Effector CD8-positive, alpha-beta T cell (primary cell): Measurements from ENCODE around the gene BRPF1.
A peak's percentile ranks its signal among the peaks of the same experiment; 100 is the strongest.

Experiments
- DNase-seq: peaks from one replicate; lab custom pipeline; 2025; lab: John Stamatoyannopoulos, UW

Gene BRPF1

DNA sequence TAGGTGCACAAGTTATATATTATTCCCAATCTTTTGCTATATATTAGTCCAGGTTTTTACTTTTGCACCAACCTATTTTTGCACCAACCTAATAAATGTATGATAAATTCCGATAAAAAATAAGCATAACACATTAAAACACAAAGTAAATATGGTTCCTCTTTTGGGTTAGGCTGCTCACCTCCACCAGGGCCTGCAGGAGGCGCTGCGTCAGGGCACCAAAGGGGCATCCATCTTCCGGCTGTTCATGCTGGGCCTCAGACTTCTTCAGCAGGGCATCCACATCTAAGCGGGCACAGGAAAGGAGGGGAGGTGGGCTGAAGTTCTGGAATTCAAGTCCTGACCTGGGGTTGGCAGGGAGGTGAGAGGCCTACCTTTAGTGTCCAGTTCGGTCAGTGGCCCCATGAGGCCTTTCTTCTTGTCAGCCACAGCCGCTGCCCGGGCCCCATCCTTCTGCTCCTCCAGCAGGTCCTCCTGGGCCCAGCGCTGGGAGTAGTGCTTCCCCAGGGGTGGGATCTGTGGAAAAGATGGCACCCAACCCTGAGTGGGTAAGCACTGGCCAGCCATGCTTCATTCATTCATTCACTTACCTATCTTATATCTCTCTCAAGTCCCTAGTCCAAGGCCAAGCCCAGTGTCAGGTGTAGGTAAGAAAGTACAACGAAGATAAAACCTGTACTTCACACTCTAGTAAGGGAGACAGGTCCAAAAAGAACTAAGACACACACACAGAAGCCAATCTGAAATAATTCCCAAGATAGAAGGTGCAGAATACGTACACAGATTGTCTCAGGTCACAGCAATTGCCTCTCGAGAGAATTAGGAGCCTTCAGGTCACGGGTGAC, 55.5 kb downstream of the BRPF1 start:
- no peak for DNase-seq

GRCh38 chr3:9787714-9788113, 56.2 kb downstream of the BRPF1 start:
- no peak for DNase-seq

DNA sequence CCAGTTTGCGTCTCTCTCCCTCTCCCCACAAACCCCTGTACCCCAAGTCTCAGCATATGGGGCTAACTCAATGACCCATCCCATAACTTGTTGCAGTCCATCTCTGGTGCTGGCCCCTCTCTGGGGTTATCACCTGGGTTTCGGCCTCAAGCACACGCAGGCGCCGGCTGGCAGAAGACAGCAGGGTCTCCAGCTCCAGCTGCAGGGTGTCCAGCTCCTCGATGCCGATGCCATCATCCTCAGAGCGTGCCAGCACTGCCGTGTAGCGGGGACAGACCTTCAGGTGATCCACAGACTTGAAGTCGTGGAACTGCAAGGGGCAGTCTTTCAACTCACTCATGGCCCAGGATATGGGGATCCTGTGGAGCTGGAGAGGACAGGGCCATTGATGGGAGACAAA, 59.6 kb downstream of the BRPF1 start:
- no peak for DNase-seq

DNA sequence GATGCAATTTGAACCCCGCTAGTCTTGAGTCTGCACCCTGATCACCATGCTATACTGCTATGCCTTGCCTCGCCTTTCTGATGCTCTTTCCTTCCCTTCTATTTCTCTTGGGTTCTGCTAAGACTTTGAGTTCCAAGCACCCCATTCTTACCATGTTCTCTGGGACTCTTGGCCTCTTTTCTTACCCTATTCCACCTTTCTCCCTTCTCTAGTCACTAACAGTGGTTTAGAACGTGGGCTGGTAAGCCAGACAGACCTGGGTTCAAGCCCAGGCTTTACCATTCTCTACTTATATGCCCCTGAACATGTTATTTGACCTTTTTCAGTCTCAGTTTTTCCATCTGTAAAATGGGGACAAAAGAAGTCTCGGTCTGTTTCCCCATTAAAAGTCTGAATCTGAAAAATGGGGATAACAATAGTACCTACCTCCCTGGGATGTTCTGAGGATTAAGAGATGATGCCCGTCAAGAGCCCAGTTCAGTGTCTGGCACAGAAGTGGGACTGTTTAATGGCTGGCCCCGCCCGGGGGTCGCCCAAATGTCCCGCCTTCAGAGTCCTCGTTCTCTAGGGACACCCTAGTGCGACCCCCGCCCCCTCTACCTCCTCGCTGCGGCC, 60.4 kb downstream of the BRPF1 start:
- DNase-seq, result no peak

- DNase-seq, result peak; percentile 88
Observed at GRCh38 chr3:9792405-9793160, 61.0 kb downstream of the BRPF1 start, which contains the start of the genes ARPC4 and TADA3. ARPC4 (plus strand) TSS chr3:9793082; CDS start chr3:9793122, 40 bp downstream. TADA3 (minus strand) TSS chr3:9792473; CDS start chr3:9791466, 1,007 bp downstream.

DNA sequence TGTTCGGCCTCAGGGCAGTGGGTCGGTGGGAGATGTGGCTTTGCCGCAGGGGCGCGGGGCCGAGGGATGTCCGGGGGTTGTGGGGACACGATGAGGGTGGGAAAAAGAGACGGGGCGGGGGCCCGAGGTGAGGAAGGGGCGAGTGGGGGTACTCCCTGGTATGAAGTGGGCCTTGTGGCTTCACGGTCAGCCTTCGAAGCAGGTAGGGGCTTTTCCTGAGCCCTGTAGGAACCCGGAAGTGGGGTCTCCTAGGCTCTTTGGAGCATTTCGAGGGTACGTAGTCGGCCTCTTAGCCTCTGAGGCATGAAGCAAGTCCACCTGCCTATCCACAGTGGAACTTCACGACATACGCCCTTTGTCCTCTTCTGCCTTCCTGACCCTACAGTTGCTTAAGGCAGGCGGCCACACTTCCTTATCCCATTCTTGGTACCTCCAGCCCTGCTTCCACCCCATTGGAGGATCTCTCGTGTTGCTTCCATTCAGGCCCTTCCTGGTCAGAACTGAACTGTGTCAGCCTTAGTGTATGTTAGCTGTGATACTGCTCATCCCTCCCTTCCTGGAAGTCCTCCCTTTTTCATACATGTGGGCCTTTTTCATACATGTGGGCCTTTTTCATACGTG, 61.7 kb downstream of the BRPF1 start:
- no peak for DNase-seq

GRCh38 chr3:9794400-9794799, 62.9 kb downstream of the BRPF1 start:
- DNase-seq, result no peak

GRCh38 chr3:9795207-9795606, 63.7 kb downstream of the BRPF1 start:
- no peak for DNase-seq

- no peak for DNase-seq
Observed at GRCh38 chr3:9797196-9797945, 65.8 kb downstream of the BRPF1 start.
